ENCODE measurements around the gene SLC35B3.
"Not testable (repeated sequence)": the region's sequence is repeated elsewhere in the genome, so short reads cannot be mapped to it uniquely, and the experiment has no call there.

Gene SLC35B3

GRCh38 chr6:8414844-8415243 lies 20.5 kb downstream of the SLC35B3 start:
- DNase-seq (ENCODE audit: low read depth in 2 of 2): no peak

- DNase-seq (ENCODE audit: low read depth in 2 of 2): not testable (repeated sequence)
Observed at GRCh38 chr6:8405946-8406345, 29.4 kb downstream of the SLC35B3 start.

- DNase-seq (ENCODE audit: low read depth in 2 of 2): no peak
Observed at GRCh38 chr6:8402546-8402945, 32.8 kb downstream of the SLC35B3 start.

- DNase-seq (ENCODE audit: low read depth in 2 of 2): no peak
Observed at GRCh38 chr6:8400663-8401062, 34.7 kb downstream of the SLC35B3 start.

- DNase-seq (ENCODE audit: low read depth in 2 of 2): no peak
Observed at GRCh38 chr6:8392569-8392968, 42.8 kb downstream of the SLC35B3 start.

GRCh38 chr6:8391934-8392333 lies 43.4 kb downstream of the SLC35B3 start:
- no peak for DNase-seq (ENCODE audit: low read depth in 2 of 2)

GRCh38 chr6:8389036-8389818 lies 46.1 kb downstream of the SLC35B3 start:
- DNase-seq (ENCODE audit: low read depth in 2 of 2): no peak

- no peak for DNase-seq (ENCODE audit: low read depth in 2 of 2)
Observed at GRCh38 chr6:8387942-8388437, 47.4 kb downstream of the SLC35B3 start.

GRCh38 chr6:8383584-8383983 lies 51.8 kb downstream of the SLC35B3 start:
- DNase-seq (ENCODE audit: low read depth in 2 of 2): no peak

GRCh38 chr6:8382434-8382833 lies 52.9 kb downstream of the SLC35B3 start:
- no peak for DNase-seq (ENCODE audit: low read depth in 2 of 2)

- no peak for DNase-seq (ENCODE audit: low read depth in 2 of 2)
Observed at GRCh38 chr6:8375916-8376315, 59.4 kb downstream of the SLC35B3 start.
